ENCODE measurements around the gene MRTFA.
A peak's percentile ranks its signal among the peaks of the same experiment; 100 is the strongest.

Gene MRTFA

GRCh38 chr22:40452730-40453487, 183.6 kb downstream of the MRTFA start:
- no peak for DNase-seq

DNA sequence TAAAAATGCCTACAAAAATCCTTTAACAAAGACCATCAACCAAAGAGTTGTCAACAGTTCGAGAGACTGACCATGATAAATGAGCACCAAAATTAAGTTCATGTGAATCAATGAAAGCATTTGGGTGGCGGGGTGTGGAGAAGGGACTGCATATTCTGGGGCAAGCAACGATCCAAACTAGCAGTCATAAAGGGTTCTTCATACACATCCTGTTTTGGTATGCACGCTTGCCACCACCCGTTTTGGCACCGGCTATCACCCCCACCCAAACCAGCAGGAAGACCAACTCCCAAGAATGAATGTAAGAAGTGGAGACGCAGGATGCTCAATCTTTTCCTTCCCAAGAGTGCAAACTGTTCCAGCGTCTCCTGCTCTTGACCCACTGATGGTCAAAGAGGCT, 185.3 kb downstream of the MRTFA start:
- peak; percentile 28 for DNase-seq

- no peak for DNase-seq
Measured at GRCh38 chr22:40450616-40451015, 185.9 kb downstream of the MRTFA start.

GRCh38 chr22:40449676-40450035, 186.9 kb downstream of the MRTFA start:
- DNase-seq: no peak

DNA sequence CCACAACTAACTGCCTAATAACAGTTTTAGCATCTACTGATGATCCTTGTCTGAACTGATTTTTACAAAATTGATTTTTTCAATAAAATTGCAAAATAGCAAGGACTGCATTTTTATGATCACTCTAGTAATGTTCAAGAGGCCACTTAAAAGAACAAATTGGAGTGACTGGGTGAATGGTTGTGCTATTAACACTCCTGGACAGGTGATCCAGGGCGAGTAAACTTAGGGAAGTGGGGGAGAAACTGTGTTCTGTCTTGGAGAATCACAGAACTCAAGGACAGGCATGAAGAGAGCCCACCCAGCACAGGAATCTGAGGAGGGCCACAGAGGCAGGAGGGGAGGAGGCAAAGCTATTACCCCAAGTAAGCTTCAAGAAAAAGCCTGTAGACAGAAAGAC, 190.3 kb downstream of the MRTFA start:
- no peak for DNase-seq

GRCh38 chr22:40444178-40444831, 192.2 kb downstream of the MRTFA start:
- no peak for DNase-seq

- no peak for DNase-seq
Measured at GRCh38 chr22:40443732-40444131, 192.8 kb downstream of the MRTFA start.

DNA sequence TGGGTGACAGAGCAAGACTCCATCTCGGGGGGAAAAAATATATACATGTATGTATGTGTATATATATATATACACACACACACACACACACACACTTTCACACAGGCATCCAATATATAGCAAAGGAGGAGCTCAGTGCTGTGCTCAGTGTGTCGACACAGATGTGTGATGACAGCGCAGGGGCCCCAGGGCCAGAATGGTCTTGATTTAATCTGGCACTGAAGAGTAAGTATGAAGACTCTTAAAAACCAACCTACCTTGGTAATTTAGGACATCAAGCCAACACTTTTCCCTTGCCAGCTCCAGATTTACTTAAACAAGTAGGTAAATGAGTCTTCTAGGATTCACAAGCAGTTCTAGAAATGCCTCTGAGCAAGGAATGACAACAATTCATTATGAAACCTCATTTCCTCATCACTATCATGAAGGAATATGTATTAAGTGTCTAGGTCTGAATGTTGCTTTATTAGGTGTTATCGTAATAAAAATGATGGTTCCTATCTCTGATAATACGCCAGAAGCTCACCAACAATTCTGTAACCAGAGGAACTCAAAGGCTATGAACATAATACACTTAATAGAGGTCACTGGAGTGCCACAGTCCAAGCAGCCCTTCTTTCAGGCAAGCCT, 194.6 kb downstream of the MRTFA start:
- no peak for DNase-seq

DNA sequence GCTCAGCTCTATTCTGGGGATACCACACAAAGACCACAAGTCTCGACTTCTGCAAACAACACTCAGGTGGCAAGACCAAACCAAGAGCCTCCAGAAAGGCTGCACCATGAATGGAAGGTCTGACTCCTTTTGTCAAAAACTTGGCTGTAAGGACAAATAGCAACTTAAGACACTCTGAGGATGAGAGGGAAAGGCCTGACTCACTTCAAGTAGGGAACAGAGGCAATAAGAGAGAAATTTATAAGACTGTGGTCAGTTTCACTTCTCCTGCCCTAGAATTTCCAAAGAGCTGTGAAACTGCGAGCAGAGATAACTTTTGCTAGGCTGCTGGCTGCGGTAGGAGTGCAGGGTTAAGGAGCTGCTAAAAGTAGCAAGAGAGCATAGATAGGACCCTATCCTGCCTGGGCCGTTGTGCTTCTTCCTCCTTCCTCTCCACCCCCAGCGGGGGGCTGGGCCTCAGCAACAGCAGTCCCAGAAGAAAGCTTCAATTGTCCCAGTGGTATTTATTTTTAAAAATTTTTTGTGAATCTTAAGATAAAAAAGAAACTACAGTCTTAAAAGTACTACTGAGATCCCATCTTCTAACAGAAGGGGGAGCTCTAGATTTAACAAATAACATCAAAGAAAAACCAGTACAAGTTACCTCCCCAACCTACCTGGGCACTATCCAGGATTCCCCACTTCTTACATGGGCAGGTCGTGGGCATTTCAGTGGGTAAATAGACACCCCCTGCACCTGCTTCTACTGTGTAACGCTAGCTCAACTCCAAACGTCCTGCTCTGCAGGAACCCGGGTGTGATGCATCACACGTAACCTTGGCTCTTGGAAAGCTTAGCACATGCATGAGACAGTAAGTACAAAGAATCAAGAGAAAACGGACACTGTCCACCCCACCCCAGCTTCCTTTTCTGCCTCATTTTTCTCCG, 199.8 kb downstream of the MRTFA start:
- peak; percentile 66 for DNase-seq

- DNase-seq: no peak
Measured at GRCh38 chr22:40434745-40435144, 201.8 kb downstream of the MRTFA start.

GRCh38 chr22:40434106-40434505, 202.4 kb downstream of the MRTFA start:
- DNase-seq: no peak

DNA sequence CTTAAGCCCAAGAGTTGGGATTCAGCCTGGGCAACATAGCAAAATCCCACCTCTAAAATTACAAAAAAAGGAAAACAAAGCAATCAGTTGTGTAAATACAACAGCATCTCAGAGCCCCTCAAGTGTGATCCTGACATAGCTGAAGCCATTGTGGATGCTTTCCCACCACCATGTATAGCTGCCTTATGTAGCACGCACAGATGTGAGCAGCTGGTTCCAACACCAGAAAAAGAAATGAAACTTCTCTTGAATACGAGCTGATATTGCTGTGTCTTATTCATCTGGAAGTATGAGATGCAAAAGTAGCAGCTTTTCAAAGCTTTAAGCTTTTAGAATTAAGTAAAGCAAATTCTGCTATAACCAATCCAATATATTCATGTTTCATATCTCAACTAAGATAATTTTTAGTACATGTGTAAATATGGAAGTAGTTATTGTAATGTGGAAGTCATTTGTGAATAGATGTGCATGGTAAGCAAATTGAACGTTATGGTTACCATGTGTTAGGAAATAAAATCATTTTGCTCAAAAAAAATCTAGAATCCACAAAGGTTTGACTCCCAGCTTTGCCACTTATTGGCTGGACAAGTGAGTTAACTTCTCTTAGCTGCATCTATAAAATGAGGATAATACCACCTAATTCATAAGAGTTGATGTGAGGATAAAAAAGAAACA, 203.0 kb downstream of the MRTFA start:
- no peak for DNase-seq

- DNase-seq: no peak
Measured at GRCh38 chr22:40432625-40433024, 203.9 kb downstream of the MRTFA start.

DNA sequence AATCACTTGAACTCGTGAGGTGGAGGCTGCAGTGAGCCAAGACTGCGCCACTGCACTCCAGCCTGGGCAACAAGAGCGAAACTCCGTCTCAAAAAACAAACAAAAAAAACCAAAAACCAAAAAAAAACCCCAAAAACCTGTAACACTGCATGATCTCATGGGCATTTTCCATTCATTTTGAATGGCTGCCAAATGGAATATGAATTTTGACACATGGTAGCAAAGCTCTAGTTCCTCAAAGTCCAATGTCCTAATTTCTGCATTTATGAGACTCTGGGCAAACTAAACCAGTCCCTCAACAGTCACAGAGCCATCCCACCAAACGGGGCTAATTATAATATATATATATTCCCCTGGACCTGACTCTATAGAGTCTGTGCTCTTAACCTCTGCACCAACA, 204.4 kb downstream of the MRTFA start:
- DNase-seq: no peak

DNA sequence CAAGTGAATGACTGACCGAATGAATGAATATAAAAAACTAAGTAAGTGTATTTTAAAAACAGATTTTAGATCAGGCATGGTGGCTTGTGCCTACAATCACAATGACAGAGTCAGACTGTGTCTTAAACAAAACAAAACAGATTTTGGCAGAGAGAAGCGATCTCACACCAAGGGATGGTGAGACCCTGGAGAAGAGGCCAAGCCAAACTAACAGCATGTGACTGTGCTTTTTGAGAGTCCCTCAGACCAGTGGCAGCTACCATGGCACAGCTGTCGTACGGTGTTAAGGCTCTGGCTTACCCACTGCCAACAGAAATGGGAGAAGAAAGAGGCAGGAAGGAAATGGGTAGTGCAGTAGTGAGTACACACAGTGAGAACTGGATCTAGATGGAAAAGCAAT, 205.5 kb downstream of the MRTFA start:
- DNase-seq: no peak

GRCh38 chr22:40429481-40429880, 207.0 kb downstream of the MRTFA start:
- no peak for DNase-seq

DNA sequence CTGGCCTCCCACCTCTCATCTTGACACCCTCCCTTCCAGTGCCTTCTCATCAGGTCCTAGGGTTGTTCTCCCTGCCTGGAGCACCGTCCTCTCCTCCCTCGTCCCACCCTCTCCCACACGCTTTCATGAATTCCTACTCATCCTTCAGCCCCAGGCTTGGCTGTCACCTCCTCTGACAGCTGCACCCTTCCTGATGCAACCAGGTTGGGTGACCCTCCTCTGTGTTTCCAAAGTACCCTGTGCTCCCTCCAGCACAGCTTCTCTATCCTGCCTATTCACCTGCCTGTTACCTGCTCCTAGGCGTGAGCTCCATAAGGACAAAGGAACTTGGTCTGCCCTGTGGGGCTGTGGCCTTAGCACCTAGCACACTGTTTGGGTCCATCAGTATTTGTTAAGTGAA, 207.7 kb downstream of the MRTFA start:
- no peak for DNase-seq

GRCh38 chr22:40426594-40427333, 209.8 kb downstream of the MRTFA start:
- DNase-seq: no peak

- DNase-seq: no peak
Measured at GRCh38 chr22:40425082-40425481, 211.4 kb downstream of the MRTFA start.

DNA sequence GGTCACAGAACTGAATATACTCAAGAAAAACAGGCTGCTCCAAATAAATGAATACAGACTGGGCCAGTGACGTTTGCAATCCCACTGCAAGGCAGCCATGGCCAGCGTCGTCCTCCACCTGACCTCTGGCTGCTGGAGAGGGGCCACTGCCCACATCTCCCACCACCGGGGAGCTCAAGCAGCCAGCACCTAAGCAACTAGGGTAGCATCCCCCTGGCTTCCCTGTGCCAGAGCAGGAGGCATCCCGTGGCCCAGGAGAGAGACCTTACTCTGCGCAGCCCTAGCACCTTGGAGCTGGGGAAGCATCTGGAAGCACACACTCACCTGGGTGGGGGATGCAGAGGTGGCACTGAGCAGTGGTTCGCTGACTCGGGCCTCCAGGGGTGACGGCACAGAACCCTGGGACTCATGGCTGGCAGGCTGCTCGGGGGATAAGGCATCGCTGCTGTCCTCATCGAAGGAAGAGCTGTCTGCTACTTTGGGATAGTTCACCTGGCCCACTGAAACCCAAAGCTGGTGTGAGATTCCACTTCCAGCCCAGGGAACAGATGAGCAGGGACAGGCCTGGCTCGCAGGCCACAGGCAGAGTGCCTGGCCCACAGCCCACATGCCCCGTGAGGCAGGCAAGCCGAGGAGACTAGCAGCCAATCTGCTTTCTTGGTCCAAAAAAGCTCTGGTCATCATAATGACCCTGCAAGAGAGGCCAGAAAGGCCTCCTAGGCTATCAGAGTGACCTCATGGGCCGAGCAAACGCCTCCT, 212.5 kb downstream of the MRTFA start:
- DNase-seq: no peak

GRCh38 chr22:40423310-40423688, 213.2 kb downstream of the MRTFA start:
- DNase-seq: no peak
